ENCODE data around the gene THRA. TPM values are rescaled to one million over a fixed set of nuclear protein-coding genes. Genes with fewer than 3 reads are reported as not detected.
A peak's percentile ranks its signal among the peaks of the same experiment; 100 is the strongest.

THRA gene
- polyA plus RNA-seq, 3 donors from 2014 or later: 5.0 to 15.0 (median 8.0) TPM

- Mint-ChIP-seq H3K9me3 (no peaks in the 10 kb centered on the region), H3K4me1 (peaks cover 78 to 88% of the 10 kb centered on the region in 2 donors), H3K27ac (peak overlapping the region in 2 of 6 donors; percentile 50 to 75), H3K36me3 (peaks cover 0 to 7% (median 0%) of the 10 kb centered on the region in 3 donors), H3K27me3 (ENCODE audit: low read depth in 3 of 3) (peaks cover 12 to 25% (median 17%) of the 10 kb centered on the region in 3 donors), H3K4me3 (no peak overlapping the region)
- DNase-seq: no peak
Measured at GRCh38 chr17:40072040-40072734, 9.4 kb downstream of the THRA start.

GRCh38 chr17:40072735-40073346 is 10.1 kb downstream of the THRA start:
- Mint-ChIP-seq H3K27ac (peak overlapping the region in 4 of 6 donors; percentile 51 to 75 (median 72)), H3K27me3 (ENCODE audit: low read depth in 3 of 3) (peaks cover 12 to 25% (median 17%) of the 10 kb centered on the region in 3 donors), H3K36me3 (peaks cover 2 to 8% (median 2%) of the 10 kb centered on the region in 3 donors), H3K4me1 (peaks cover 72 to 82% of the 10 kb centered on the region in 2 donors), H3K9me3 (no peaks in the 10 kb centered on the region), H3K4me3 (peak overlapping the region in 1 of 5 donors; percentile 10)
- no peak for DNase-seq

- Mint-ChIP-seq H3K9me3 (no peaks in the 10 kb centered on the region), H3K36me3 (peaks cover 4 to 11% (median 4%) of the 10 kb centered on the region in 3 donors), H3K27me3 (ENCODE audit: low read depth in 3 of 3) (peaks cover 10 to 25% (median 17%) of the 10 kb centered on the region in 3 donors), H3K4me1 (peaks cover 64 to 76% of the 10 kb centered on the region in 2 donors), H3K27ac (peak overlapping the region; percentile 15 to 75 (median 57)), H3K4me3 (peak overlapping the region in 1 of 5 donors; percentile 28)
- no peak for DNase-seq
Measured at GRCh38 chr17:40073454-40074174, 10.8 kb downstream of the THRA start.

- H3K27ac Mint-ChIP-seq: peak overlapping the region in 5 of 6 donors; percentile 25 to 75 (median 63)
- DNase-seq: no peak
- peaks cover 4 to 11% (median 4%) of the 10 kb centered on the region in 3 donors for H3K36me3 Mint-ChIP-seq
- H3K4me1 Mint-ChIP-seq: peaks cover 59 to 73% of the 10 kb centered on the region in 2 donors
- H3K27me3 Mint-ChIP-seq (ENCODE audit: low read depth in 3 of 3): peaks cover 6 to 20% (median 12%) of the 10 kb centered on the region in 3 donors
- no peak overlapping the region for H3K4me3 Mint-ChIP-seq
- no peaks in the 10 kb centered on the region for H3K9me3 Mint-ChIP-seq
Measured at GRCh38 chr17:40074175-40074512, 11.4 kb downstream of the THRA start.

- DNase-seq: no peak
- Mint-ChIP-seq H3K27ac (peak overlapping the region in 5 of 6 donors; percentile 46 to 85 (median 63)), H3K27me3 (ENCODE audit: low read depth in 3 of 3) (peaks cover 6 to 18% (median 8%) of the 10 kb centered on the region in 3 donors), H3K9me3 (no peaks in the 10 kb centered on the region), H3K4me3 (peak overlapping the region in 1 of 5 donors; percentile 9), H3K36me3 (peaks cover 4 to 11% (median 4%) of the 10 kb centered on the region in 3 donors), H3K4me1 (peaks cover 52 to 67% of the 10 kb centered on the region in 2 donors)
Measured at GRCh38 chr17:40074871-40075200, 12.1 kb downstream of the THRA start.

GRCh38 chr17:40075201-40075941 is 12.6 kb downstream of the THRA start:
- Mint-ChIP-seq H3K4me3 (peak overlapping the region; percentile 9 to 75 (median 24)), H3K27me3 (ENCODE audit: low read depth in 3 of 3) (peaks cover 6 to 20% (median 8%) of the 10 kb centered on the region in 3 donors), H3K9me3 (no peaks in the 10 kb centered on the region), H3K36me3 (peaks cover 4 to 11% (median 4%) of the 10 kb centered on the region in 3 donors), H3K27ac (peak overlapping the region; percentile 63 to 88 (median 82)), H3K4me1 (peaks cover 46 to 62% of the 10 kb centered on the region in 2 donors)
- peak; percentile 60 to 71 (median 66) for DNase-seq

GRCh38 chr17:40075942-40076498 is 13.3 kb downstream of the THRA start:
- peaks cover 40 to 55% of the 10 kb centered on the region in 2 donors for H3K4me1 Mint-ChIP-seq
- H3K27ac Mint-ChIP-seq: peak overlapping the region; percentile 63 to 88 (median 82)
- H3K27me3 Mint-ChIP-seq (ENCODE audit: low read depth in 3 of 3): peaks cover 6 to 20% (median 8%) of the 10 kb centered on the region in 3 donors
- no peak for DNase-seq
- H3K9me3 Mint-ChIP-seq: no peaks in the 10 kb centered on the region
- peak overlapping the region in 3 of 5 donors; percentile 19 to 75 (median 55) for H3K4me3 Mint-ChIP-seq
- H3K36me3 Mint-ChIP-seq: peaks cover 4 to 11% (median 4%) of the 10 kb centered on the region in 3 donors

- H3K27me3 Mint-ChIP-seq (ENCODE audit: low read depth in 3 of 3): peaks cover 6 to 20% (median 8%) of the 10 kb centered on the region in 3 donors
- H3K4me1 Mint-ChIP-seq: peaks cover 36 to 50% of the 10 kb centered on the region in 2 donors
- peak overlapping the region in 1 of 6 donors; percentile 45 for H3K27ac Mint-ChIP-seq
- no peaks in the 10 kb centered on the region for H3K9me3 Mint-ChIP-seq
- peaks cover 4 to 11% (median 4%) of the 10 kb centered on the region in 3 donors for H3K36me3 Mint-ChIP-seq
- no peak for DNase-seq
- no peak overlapping the region for H3K4me3 Mint-ChIP-seq
Measured at GRCh38 chr17:40076591-40076990, 13.8 kb downstream of the THRA start.

- H3K9me3 Mint-ChIP-seq: no peaks in the 10 kb centered on the region
- H3K4me3 Mint-ChIP-seq: no peak overlapping the region
- no peak overlapping the region for H3K27ac Mint-ChIP-seq
- peaks cover 9 to 19% (median 10%) of the 10 kb centered on the region in 3 donors for H3K36me3 Mint-ChIP-seq
- no peak for DNase-seq
- H3K4me1 Mint-ChIP-seq: peaks cover 25 to 29% of the 10 kb centered on the region in 2 donors
- peaks cover 6 to 19% (median 7%) of the 10 kb centered on the region in 3 donors for H3K27me3 Mint-ChIP-seq (ENCODE audit: low read depth in 3 of 3)
Measured at GRCh38 chr17:40079545-40079944, 16.8 kb downstream of the THRA start.

- Mint-ChIP-seq H3K9me3 (no peaks in the 10 kb centered on the region), H3K4me3 (no peak overlapping the region), H3K36me3 (peaks cover 16 to 32% (median 21%) of the 10 kb centered on the region in 3 donors), H3K4me1 (peaks cover 5 to 10% of the 10 kb centered on the region in 2 donors), H3K27ac (no peak overlapping the region), H3K27me3 (ENCODE audit: low read depth in 3 of 3) (peaks cover 0 to 5% (median 0%) of the 10 kb centered on the region in 3 donors)
- DNase-seq: no peak
Measured at GRCh38 chr17:40084477-40084876, 21.7 kb downstream of the THRA start.

- Mint-ChIP-seq H3K27me3 (ENCODE audit: low read depth in 3 of 3) (peaks cover 0 to 2% (median 0%) of the 10 kb centered on the region in 3 donors), H3K9me3 (no peaks in the 10 kb centered on the region), H3K27ac (peak overlapping the region in 4 of 6 donors; percentile 22 to 71 (median 38))
Measured at GRCh38 chr17:40086150-40087044, 23.6 kb downstream of the THRA start.

More at GRCh38 chr17:40086150-40087044, 23.6 kb downstream of the THRA start:
- H3K36me3 Mint-ChIP-seq: peaks cover 20 to 32% (median 21%) of the 10 kb centered on the region in 3 donors
- DNase-seq: peak; percentile 57 to 60 (median 59)
- H3K4me3 Mint-ChIP-seq: no peak overlapping the region
- H3K4me1 Mint-ChIP-seq: peaks cover 5 to 9% of the 10 kb centered on the region in 2 donors

Data from immature natural killer cell (primary cell).